D341Med (cell line): ENCODE results near the gene KDM2B.

Experiments used
- DNase-seq: peaks from one replicate; pipeline ENCODE4 v3.0.0; 2012; ENCODE audit warnings: low spot score

Gene KDM2B

GRCh38 chr12:121529184-121529583, 51.6 kb downstream of the KDM2B start:
- no peak for DNase-seq

GRCh38 chr12:121525411-121525810, 55.4 kb downstream of the KDM2B start:
- no peak for DNase-seq

- DNase-seq: no peak
Measured at GRCh38 chr12:121524196-121524916, 56.5 kb downstream of the KDM2B start.

- no peak for DNase-seq
Measured at GRCh38 chr12:121523741-121524140, 57.1 kb downstream of the KDM2B start.

GRCh38 chr12:121522971-121523370, 57.9 kb downstream of the KDM2B start:
- no peak for DNase-seq

GRCh38 chr12:121520586-121521086, 60.2 kb downstream of the KDM2B start:
- no peak for DNase-seq

- DNase-seq: no peak
Measured at GRCh38 chr12:121520119-121520518, 60.7 kb downstream of the KDM2B start.

- no peak for DNase-seq
Measured at GRCh38 chr12:121519227-121519626, 61.6 kb downstream of the KDM2B start.

GRCh38 chr12:121518656-121519055, 62.2 kb downstream of the KDM2B start:
- DNase-seq: no peak

GRCh38 chr12:121516437-121517011, 64.3 kb downstream of the KDM2B start:
- DNase-seq: no peak

- DNase-seq: no peak
Measured at GRCh38 chr12:121515615-121516014, 65.2 kb downstream of the KDM2B start.

- no peak for DNase-seq
Measured at GRCh38 chr12:121514184-121514742, 66.6 kb downstream of the KDM2B start.

GRCh38 chr12:121513464-121514183, 67.2 kb downstream of the KDM2B start:
- no peak for DNase-seq

GRCh38 chr12:121512561-121512960, 68.3 kb downstream of the KDM2B start:
- no peak for DNase-seq

- DNase-seq: no peak
Measured at GRCh38 chr12:121511916-121512315, 68.9 kb downstream of the KDM2B start.

- no peak for DNase-seq
Measured at GRCh38 chr12:121509339-121509738, 71.5 kb downstream of the KDM2B start.

- DNase-seq: no peak
Measured at GRCh38 chr12:121508533-121508932, 72.3 kb downstream of the KDM2B start.

GRCh38 chr12:121507984-121508383, 72.8 kb downstream of the KDM2B start:
- no peak for DNase-seq

GRCh38 chr12:121507245-121507644, 73.6 kb downstream of the KDM2B start:
- no peak for DNase-seq

- no peak for DNase-seq
Measured at GRCh38 chr12:121505513-121505912, 75.3 kb downstream of the KDM2B start.

- DNase-seq: no peak
Measured at GRCh38 chr12:121504505-121504904, 76.3 kb downstream of the KDM2B start.

GRCh38 chr12:121503395-121503794, 77.4 kb downstream of the KDM2B start:
- no peak for DNase-seq

GRCh38 chr12:121501946-121502345, 78.9 kb downstream of the KDM2B start:
- no peak for DNase-seq
